Panc1 (cell line): ENCODE results near the gene PCBP2.

Experiments used
- POLR2AphosphoS5 ChIP-seq: IDR thresholded peaks from 2 replicates; pipeline ENCODE4 v1.6.1; 2012; ENCODE audit warnings: mild to moderate bottlenecking, low read depth, low read length, moderate library complexity
- TCF7L2 ChIP-seq: IDR thresholded peaks from 2 replicates; pipeline ENCODE4 v1.6.1; 2011; ENCODE audit warnings: mild to moderate bottlenecking, low read depth, low read length, inconsistent platforms
- TF ChIP-seq, protein P1 (sequence below): fragments of 450-650 bp; IDR thresholded peaks from 2 replicates; pipeline ENCODE4 v1.5.1; 2017; ENCODE audit warnings: mild to moderate bottlenecking
- TF ChIP-seq, protein P2 (sequence below), 2 experiments: IDR thresholded peaks; 2 replicates each; pipeline ENCODE4 v1.6.1; 2011 to 2012; ENCODE audit warnings: low read depth in 2 of 2, control low read depth in 1 of 2, low read length in 1 of 2, mild to moderate bottlenecking in 1 of 2, moderate library complexity in 1 of 2; ENCODE audit not compliant: insufficient read depth in 1 of 2

DNA sequence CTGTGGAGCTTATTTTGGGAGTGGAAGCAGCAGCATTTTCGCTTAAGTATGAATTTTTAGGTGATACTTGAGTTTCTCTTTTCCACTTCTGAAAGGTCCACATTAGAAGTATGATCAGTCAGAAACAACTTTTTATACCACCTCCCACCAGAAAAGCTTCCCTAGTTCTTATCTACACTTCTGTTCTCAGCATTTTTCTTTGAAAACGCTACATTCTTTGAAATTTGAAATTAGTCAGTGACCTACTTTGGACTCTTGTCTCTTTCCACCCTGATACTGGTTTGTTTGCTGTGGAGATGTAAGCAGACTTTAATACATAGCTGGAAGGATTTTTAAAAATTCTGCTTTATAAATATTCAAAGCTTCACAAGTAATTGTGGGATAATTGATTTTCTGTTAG, 22.2 kb downstream of the PCBP2 start:
- TF ChIP-seq, protein P1, sequence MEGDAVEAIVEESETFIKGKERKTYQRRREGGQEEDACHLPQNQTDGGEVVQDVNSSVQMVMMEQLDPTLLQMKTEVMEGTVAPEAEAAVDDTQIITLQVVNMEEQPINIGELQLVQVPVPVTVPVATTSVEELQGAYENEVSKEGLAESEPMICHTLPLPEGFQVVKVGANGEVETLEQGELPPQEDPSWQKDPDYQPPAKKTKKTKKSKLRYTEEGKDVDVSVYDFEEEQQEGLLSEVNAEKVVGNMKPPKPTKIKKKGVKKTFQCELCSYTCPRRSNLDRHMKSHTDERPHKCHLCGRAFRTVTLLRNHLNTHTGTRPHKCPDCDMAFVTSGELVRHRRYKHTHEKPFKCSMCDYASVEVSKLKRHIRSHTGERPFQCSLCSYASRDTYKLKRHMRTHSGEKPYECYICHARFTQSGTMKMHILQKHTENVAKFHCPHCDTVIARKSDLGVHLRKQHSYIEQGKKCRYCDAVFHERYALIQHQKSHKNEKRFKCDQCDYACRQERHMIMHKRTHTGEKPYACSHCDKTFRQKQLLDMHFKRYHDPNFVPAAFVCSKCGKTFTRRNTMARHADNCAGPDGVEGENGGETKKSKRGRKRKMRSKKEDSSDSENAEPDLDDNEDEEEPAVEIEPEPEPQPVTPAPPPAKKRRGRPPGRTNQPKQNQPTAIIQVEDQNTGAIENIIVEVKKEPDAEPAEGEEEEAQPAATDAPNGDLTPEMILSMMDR: no peak
- TF ChIP-seq, protein P2, sequence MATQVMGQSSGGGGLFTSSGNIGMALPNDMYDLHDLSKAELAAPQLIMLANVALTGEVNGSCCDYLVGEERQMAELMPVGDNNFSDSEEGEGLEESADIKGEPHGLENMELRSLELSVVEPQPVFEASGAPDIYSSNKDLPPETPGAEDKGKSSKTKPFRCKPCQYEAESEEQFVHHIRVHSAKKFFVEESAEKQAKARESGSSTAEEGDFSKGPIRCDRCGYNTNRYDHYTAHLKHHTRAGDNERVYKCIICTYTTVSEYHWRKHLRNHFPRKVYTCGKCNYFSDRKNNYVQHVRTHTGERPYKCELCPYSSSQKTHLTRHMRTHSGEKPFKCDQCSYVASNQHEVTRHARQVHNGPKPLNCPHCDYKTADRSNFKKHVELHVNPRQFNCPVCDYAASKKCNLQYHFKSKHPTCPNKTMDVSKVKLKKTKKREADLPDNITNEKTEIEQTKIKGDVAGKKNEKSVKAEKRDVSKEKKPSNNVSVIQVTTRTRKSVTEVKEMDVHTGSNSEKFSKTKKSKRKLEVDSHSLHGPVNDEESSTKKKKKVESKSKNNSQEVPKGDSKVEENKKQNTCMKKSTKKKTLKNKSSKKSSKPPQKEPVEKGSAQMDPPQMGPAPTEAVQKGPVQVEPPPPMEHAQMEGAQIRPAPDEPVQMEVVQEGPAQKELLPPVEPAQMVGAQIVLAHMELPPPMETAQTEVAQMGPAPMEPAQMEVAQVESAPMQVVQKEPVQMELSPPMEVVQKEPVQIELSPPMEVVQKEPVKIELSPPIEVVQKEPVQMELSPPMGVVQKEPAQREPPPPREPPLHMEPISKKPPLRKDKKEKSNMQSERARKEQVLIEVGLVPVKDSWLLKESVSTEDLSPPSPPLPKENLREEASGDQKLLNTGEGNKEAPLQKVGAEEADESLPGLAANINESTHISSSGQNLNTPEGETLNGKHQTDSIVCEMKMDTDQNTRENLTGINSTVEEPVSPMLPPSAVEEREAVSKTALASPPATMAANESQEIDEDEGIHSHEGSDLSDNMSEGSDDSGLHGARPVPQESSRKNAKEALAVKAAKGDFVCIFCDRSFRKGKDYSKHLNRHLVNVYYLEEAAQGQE (IDR thresholded peaks at IDR 0.05; ENCODE audit: insufficient read depth in 1 of 2, low read depth in 2 of 2, low read length in 1 of 2): no peak
- TF ChIP-seq POLR2AphosphoS5: no peak
- TF ChIP-seq TCF7L2: no peak
